GM13976 (cell line): ENCODE data around the gene KRTAP5-5.

Experiments used
- DNase-seq: peaks from one replicate; pipeline ENCODE4 v3.0.0; 2012; ENCODE audit warnings: low spot score
- in situ Hi-C: fragments of 300-500 bp; cut with MboI; formaldehyde crosslinking; loops from one replicate; pipeline ENCODE4 v1.12.0; 2022; ENCODE audit warnings: low sequenced_read_pairs, mixed read lengths, inconsistent platforms; ENCODE audit not compliant: unreplicated experiment
- TF ChIP-seq, protein P1 (sequence below): IDR thresholded peaks from 2 replicates; pipeline ENCODE4 v1.5.1; 2012; ENCODE audit warnings: borderline replicate concordance, mild to moderate bottlenecking; ENCODE audit not compliant: insufficient read depth; ENCODE audit errors: extremely low read depth, missing control alignments, control extremely low read depth

KRTAP5-5 gene

GRCh38 chr11:1639666-1640065, 10.1 kb downstream of the KRTAP5-5 start:
- TF ChIP-seq, protein P1, sequence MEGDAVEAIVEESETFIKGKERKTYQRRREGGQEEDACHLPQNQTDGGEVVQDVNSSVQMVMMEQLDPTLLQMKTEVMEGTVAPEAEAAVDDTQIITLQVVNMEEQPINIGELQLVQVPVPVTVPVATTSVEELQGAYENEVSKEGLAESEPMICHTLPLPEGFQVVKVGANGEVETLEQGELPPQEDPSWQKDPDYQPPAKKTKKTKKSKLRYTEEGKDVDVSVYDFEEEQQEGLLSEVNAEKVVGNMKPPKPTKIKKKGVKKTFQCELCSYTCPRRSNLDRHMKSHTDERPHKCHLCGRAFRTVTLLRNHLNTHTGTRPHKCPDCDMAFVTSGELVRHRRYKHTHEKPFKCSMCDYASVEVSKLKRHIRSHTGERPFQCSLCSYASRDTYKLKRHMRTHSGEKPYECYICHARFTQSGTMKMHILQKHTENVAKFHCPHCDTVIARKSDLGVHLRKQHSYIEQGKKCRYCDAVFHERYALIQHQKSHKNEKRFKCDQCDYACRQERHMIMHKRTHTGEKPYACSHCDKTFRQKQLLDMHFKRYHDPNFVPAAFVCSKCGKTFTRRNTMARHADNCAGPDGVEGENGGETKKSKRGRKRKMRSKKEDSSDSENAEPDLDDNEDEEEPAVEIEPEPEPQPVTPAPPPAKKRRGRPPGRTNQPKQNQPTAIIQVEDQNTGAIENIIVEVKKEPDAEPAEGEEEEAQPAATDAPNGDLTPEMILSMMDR = no peak
- DNase-seq = no peak
- in situ Hi-C loops = no loop called here

GRCh38 chr11:1640076-1640946, 10.7 kb downstream of the KRTAP5-5 start:
- DNase-seq = peak; percentile 74
- in situ Hi-C loops = no loop called here
- TF ChIP-seq, protein P1 = peak; percentile 79

GRCh38 chr11:1641096-1641495, 11.5 kb downstream of the KRTAP5-5 start:
- TF ChIP-seq, protein P1 = no peak
- no peak for DNase-seq
- in situ Hi-C loops = no loop called here

DNA sequence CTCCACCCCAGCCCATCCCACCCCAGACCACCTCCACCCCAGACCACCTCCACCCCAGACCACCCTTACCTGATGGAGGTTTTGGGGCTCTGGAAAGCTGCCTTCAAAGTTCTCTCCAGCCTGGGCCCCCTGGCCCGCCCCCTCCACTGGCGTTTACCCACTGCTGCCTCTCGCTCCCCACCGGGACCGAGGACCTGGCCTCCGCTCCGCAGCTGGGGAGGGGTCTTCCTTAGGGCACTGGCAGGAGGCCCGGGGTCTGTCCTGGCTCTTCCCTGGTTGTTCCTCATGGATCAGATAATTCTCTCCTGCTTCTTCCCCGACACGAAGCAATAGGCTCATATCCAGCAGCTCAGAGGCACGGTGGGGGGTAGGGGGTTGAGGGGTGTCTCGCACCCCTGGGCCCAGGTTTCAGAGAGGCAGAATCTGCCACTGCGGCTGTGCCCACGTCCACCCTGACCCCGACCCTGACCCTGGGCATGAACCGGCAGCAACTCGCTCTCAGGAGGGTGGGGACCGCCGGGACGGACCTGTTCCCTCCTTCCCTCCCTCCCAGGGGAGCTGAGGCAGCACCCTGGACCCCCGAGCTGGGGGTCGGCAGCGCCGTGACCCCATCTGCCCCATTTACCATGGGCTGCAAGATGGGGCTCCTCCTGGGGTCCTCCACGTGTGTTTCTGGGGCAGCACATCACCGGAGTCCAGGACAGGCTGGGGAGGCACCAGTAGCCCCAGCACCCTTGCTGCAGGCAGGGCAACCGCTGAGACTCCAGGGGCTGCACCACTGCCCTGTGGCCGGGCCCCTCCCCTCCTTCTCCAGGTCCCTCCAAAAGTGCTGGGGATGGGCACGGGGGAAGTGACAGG, 12.9 kb downstream of the KRTAP5-5 start:
- DNase-seq = no peak
- in situ Hi-C loops = no loop called here
- TF ChIP-seq, protein P1 = no peak

- DNase-seq = no peak
- TF ChIP-seq, protein P1 = no peak
- in situ Hi-C loops = no loop called here
Observed at GRCh38 chr11:1643146-1643690, 13.6 kb downstream of the KRTAP5-5 start.

DNA sequence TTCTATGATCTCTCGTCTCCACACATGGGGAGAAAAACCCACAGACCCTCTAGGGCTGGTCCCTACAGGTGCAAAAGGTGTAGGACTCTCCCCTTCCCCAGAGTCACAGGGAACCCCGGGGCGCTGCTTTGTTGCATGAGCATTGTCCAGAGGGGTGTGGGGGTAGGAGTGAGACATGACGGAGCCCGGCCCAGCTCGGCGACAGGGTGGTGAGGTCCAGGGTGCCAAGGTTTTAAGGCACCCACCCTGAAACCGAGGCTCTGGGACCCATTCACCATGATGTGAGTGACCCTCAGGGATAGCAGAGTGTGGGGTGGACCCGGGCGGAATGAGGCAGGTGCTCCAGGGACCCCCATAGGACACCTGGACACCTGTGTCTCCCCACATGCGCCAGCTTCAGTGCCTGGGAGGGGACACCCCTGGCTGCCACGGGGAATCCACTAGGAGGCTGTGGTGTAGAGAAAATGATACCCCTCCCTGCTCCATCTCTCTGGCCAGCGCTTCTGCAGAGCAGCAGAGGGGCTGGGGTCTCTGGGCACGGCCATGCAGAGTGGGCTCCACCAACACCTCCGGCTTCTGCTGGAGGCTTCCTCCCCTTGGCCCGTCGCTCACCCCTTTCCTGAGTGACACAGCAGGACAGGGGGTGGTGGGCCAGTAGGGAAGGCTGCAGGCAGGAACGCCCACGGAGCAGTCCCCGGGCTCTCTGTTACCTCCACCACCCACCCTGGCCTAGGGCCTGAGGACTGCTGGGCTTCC, 15.2 kb downstream of the KRTAP5-5 start:
- in situ Hi-C loops = no loop called here
- TF ChIP-seq, protein P1 = no peak
- no peak for DNase-seq
